Measurements from ENCODE around the gene FANCD2OS. TPM values are rescaled to one million over a fixed set of nuclear protein-coding genes. Genes with fewer than 3 reads are reported as not detected.

FANCD2OS gene
- total and polyA plus RNA-seq, 2 donors (not counting 3 experiments of a cell fraction or from before 2014, with no cell fraction given): not detected

GRCh38 chr3:10088256-10088655 is 19.8 kb downstream of the FANCD2OS start:
- no TSS peak for BruUV-seq (replicated peaks)
- H2AFZ ChIP-seq (ENCODE audit: low read depth, low read length): no peak overlapping the region
- DNase-seq (ENCODE audit: low read depth, low spot score) (no peak), FAIRE-seq (no peak)
- peaks cover 0 to 2% of the 10 kb centered on the region in 2 experiments for H3K36me3 ChIP-seq (ENCODE audit: control insufficient read depth in 2 of 2, extremely low read depth in 1 of 2, insufficient read depth in 2 of 2, low read length in 2 of 2)
- H4K20me1 ChIP-seq (replicated peaks; ENCODE audit: control insufficient read depth, extremely low read depth, insufficient read depth, low read length): no peaks in the 10 kb centered on the region
- ChIA-PET POLR2A (no interaction called here), CTCF (no interaction called here)
- no peaks in the 10 kb centered on the region for H3K4me1 ChIP-seq (ENCODE audit: control insufficient read depth, extremely low read depth, insufficient read depth, low read length)
- intact Hi-C loops (cut with micrococcal nuclease) (no loop called here), dilution Hi-C loops (cut with MboI; ENCODE audit: extremely low pct_ligation_motif_present, low sequenced_read_pairs) (no loop called here)
- H3K79me2 ChIP-seq (ENCODE audit: control insufficient read depth, insufficient read depth, low read length): no peaks in the 10 kb centered on the region
- no peak for TF ChIP-seq POLR2A (IDR thresholded peaks at IDR 0.05; ENCODE audit: low read depth, low read length)
- TF ChIP-seq, protein P1, sequence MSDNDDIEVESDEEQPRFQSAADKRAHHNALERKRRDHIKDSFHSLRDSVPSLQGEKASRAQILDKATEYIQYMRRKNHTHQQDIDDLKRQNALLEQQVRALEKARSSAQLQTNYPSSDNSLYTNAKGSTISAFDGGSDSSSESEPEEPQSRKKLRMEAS (IDR thresholded peaks at IDR 0.05; ENCODE audit: insufficient read depth, insufficient read length): no peak
- TF ChIP-seq POLR2AphosphoS5 (IDR thresholded peaks at IDR 0.05; ENCODE audit: insufficient read depth, low read depth, low read length): no peak
- no peak for TF ChIP-seq JUN (IDR thresholded peaks at IDR 0.05; ENCODE audit: borderline replicate concordance, insufficient read depth, insufficient read length, low read depth)
- TF ChIP-seq FOS (IDR thresholded peaks at IDR 0.05; ENCODE audit: borderline replicate concordance, insufficient read depth, low read length): no peak
- H3K4me2 ChIP-seq (ENCODE audit: insufficient read depth, low read length): no peak overlapping the region
- H3K9me3 ChIP-seq (replicated peaks; ENCODE audit: control insufficient read depth, insufficient read depth, low read length): no peaks in the 10 kb centered on the region
- H3K27ac ChIP-seq (ENCODE audit: insufficient read depth, low read depth, low read length): no peak overlapping the region
- H3K27me3 ChIP-seq (ENCODE audit: control insufficient read depth in 2 of 2, insufficient read depth in 2 of 2, low read length in 2 of 2): no peaks in the 10 kb centered on the region
- no peaks in the 10 kb centered on the region for H3K9me1 ChIP-seq (replicated peaks; ENCODE audit: control insufficient read depth, extremely low read depth, insufficient read depth, low read length)
- H3K9ac ChIP-seq (replicated peaks; ENCODE audit: extremely low read depth, insufficient read depth, low read length): no peak overlapping the region
- H3K4me3 ChIP-seq (replicated peaks in 1 of 3; ENCODE audit: insufficient read depth in 1 of 3, low read depth in 1 of 3, low read length in 3 of 3): no peak overlapping the region

GRCh38 chr3:10085738-10086137 is 22.3 kb downstream of the FANCD2OS start:
- Histone ChIP-seq H3K79me2 (ENCODE audit: control insufficient read depth, insufficient read depth, low read length) (no peaks in the 10 kb centered on the region), H4K20me1 (replicated peaks; ENCODE audit: control insufficient read depth, extremely low read depth, insufficient read depth, low read length) (no peaks in the 10 kb centered on the region), H3K36me3 (ENCODE audit: control insufficient read depth in 2 of 2, extremely low read depth in 1 of 2, insufficient read depth in 2 of 2, low read length in 2 of 2) (peaks cover 0 to 2% of the 10 kb centered on the region in 2 experiments), H3K4me2 (ENCODE audit: insufficient read depth, low read length) (no peak overlapping the region), H3K9ac (replicated peaks; ENCODE audit: extremely low read depth, insufficient read depth, low read length) (no peak overlapping the region), H3K4me1 (ENCODE audit: control insufficient read depth, extremely low read depth, insufficient read depth, low read length) (no peaks in the 10 kb centered on the region), H3K27me3 (ENCODE audit: control insufficient read depth in 2 of 2, insufficient read depth in 2 of 2, low read length in 2 of 2) (no peaks in the 10 kb centered on the region), H2AFZ (ENCODE audit: low read depth, low read length) (no peak overlapping the region), H3K27ac (ENCODE audit: insufficient read depth, low read depth, low read length) (no peak overlapping the region), H3K9me1 (replicated peaks; ENCODE audit: control insufficient read depth, extremely low read depth, insufficient read depth, low read length) (no peaks in the 10 kb centered on the region), H3K4me3 (replicated peaks in 1 of 3; ENCODE audit: insufficient read depth in 1 of 3, low read depth in 1 of 3, low read length in 3 of 3) (no peak overlapping the region), H3K9me3 (replicated peaks; ENCODE audit: control insufficient read depth, insufficient read depth, low read length) (no peaks in the 10 kb centered on the region)
- intact Hi-C loops (cut with micrococcal nuclease) (no loop called here), dilution Hi-C loops (cut with MboI; ENCODE audit: extremely low pct_ligation_motif_present, low sequenced_read_pairs) (no loop called here)
- FAIRE-seq (no peak), DNase-seq (ENCODE audit: low read depth, low spot score) (no peak)
- CTCF ChIA-PET: no interaction called here
- no TSS peak for BruUV-seq (replicated peaks)
- POLR2A ChIA-PET: no interaction called here
- no peak for TF ChIP-seq POLR2AphosphoS5 (IDR thresholded peaks at IDR 0.05; ENCODE audit: insufficient read depth, low read depth, low read length)
